Measurements from ENCODE around the gene PRPF38B. TPM values are rescaled to one million over a fixed set of nuclear protein-coding genes. Genes with fewer than 3 reads are reported as not detected.
A peak's percentile ranks its signal among the peaks of the same experiment; 100 is the strongest.

PRPF38B gene, protein sequence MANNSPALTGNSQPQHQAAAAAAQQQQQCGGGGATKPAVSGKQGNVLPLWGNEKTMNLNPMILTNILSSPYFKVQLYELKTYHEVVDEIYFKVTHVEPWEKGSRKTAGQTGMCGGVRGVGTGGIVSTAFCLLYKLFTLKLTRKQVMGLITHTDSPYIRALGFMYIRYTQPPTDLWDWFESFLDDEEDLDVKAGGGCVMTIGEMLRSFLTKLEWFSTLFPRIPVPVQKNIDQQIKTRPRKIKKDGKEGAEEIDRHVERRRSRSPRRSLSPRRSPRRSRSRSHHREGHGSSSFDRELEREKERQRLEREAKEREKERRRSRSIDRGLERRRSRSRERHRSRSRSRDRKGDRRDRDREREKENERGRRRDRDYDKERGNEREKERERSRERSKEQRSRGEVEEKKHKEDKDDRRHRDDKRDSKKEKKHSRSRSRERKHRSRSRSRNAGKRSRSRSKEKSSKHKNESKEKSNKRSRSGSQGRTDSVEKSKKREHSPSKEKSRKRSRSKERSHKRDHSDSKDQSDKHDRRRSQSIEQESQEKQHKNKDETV
- polyA plus RNA-seq (2011; rRNA removed) = 25.8 and 41.6 TPM in 2 replicates
- polyA plus RNA-seq (2012; cell fraction: cytosol; rRNA removed) = 11.4 and 12.6 TPM in 2 replicates
- polyA plus RNA-seq (2012; cell fraction: nucleus; rRNA removed) = 19.4 and 25.4 TPM in 2 replicates
- polyA plus RNA-seq (2017; fragmentation: RNase III; extraction: RNeasy Plus Mini Kit Qiagen cat#74134 plus additional on column Dnase treatment) = 34.9 to 38.8 TPM (median 36.8 TPM) in 3 replicates
- polyA minus RNA-seq (2011; rRNA and poly(A)+ RNA removed) = 10.9 and 12.8 TPM in 2 replicates

DNA sequence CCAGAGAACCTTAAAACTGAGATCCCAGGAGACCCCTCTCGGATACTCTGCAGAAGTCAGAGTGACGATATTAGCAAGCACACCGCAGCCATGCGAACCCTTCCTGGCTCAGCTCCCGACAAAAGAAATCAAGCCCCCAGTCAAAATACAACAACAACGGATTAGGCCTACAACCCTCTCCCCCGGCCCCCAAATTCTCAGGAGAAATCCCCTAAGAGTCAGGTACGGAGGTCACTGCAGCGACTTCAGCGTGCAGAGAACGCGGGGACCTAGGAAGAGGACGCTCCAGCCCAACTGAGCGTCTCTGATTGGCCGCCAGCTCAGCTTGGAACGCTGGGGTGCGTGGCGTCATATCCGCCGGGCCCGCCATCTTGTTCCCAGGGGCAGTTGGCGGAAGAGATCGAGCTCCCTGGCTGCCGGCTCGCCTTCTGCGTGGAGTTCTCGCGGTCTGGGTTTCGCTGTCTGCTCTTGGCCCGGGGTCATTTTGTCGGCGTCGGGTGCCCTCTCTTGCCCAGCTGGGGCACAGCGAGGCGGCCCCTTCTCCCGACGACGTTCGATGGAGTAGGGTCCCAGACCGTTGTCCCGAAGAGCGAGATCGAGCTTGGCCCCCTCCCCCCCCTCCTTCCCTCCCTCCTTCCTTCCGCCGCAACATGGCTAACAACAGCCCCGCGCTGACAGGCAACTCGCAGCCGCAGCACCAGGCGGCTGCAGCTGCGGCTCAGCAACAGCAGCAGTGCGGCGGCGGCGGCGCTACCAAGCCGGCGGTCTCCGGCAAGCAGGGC, at the start of gene PRPF38B:
TSS of gene PRPF38B (plus strand) at position 369 of the 782 bp plus-strand sequence. CDS start at position 651, 282 bp downstream.
- ChIA-PET POLR2A (interaction anchor here (0.8 to 2.7 kb wide), 23 partner anchors 9 to 492 kb away, joined by 3 to 32 read pairs (median 4); partner anchors contain the start of genes EEIG2, GPSM2, HENMT1 and SLC25A24), CTCF (interaction anchor here (0.9 to 2.1 kb wide), 4 partner anchors 53 to 206 kb away, joined by 3 to 8 read pairs (median 4); no protein-coding TSS in a partner anchor)
- FAIRE-seq (no peak), ATAC-seq (peak; percentile 98 to 99), DNase-seq (ENCODE audit: low read depth in 1 of 2, low spot score in 1 of 2) (peak; percentile 86 to 89)
- 0% methylated on average over 3 of the region's 59 CpGs for WGBS (ENCODE audit: missing lambda C conversion rate)
- H3K4me2 ChIP-seq = peak within 1 kb of the TSS; percentile 85
- H3K4me3 ChIP-seq = peak within 1 kb of the TSS; percentile 96
- peaks cover 19% of the 10 kb centered on the region; the same call in 2 of the 3 replicates for H3K4me1 ChIP-seq
- peak within 1 kb of the TSS; percentile 94 to 96 for H3K27ac ChIP-seq
- H3K9me3 ChIP-seq = no peaks in the 10 kb centered on the region
- no peak for TF ChIP-seq TFCP2L1 (CRISPR knock-in tag; IDR thresholded peaks at IDR 0.05)
- no peak for TF ChIP-seq GATA3 (IDR thresholded peaks at IDR 0.05; ENCODE audit: borderline replicate concordance)
- TF ChIP-seq, protein P1, sequence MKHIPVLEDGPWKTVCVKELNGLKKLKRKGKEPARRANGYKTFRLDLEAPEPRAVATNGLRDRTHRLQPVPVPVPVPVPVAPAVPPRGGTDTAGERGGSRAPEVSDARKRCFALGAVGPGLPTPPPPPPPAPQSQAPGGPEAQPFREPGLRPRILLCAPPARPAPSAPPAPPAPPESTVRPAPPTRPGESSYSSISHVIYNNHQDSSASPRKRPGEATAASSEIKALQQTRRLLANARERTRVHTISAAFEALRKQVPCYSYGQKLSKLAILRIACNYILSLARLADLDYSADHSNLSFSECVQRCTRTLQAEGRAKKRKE (CRISPR knock-in tag; IDR thresholded peaks at IDR 0.05; ENCODE audit: low read depth) = no peak
- TF ChIP-seq, protein P2, sequence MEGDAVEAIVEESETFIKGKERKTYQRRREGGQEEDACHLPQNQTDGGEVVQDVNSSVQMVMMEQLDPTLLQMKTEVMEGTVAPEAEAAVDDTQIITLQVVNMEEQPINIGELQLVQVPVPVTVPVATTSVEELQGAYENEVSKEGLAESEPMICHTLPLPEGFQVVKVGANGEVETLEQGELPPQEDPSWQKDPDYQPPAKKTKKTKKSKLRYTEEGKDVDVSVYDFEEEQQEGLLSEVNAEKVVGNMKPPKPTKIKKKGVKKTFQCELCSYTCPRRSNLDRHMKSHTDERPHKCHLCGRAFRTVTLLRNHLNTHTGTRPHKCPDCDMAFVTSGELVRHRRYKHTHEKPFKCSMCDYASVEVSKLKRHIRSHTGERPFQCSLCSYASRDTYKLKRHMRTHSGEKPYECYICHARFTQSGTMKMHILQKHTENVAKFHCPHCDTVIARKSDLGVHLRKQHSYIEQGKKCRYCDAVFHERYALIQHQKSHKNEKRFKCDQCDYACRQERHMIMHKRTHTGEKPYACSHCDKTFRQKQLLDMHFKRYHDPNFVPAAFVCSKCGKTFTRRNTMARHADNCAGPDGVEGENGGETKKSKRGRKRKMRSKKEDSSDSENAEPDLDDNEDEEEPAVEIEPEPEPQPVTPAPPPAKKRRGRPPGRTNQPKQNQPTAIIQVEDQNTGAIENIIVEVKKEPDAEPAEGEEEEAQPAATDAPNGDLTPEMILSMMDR (IDR thresholded peaks at IDR 0.05) = no peak
- TF ChIP-seq BHLHE40 (IDR thresholded peaks at IDR 0.05; ENCODE audit: low read depth, low read length) = no peak
- no peak for TF ChIP-seq EHMT2 (IDR thresholded peaks at IDR 0.05; ENCODE audit: low read depth)
- TF ChIP-seq, protein P3, sequence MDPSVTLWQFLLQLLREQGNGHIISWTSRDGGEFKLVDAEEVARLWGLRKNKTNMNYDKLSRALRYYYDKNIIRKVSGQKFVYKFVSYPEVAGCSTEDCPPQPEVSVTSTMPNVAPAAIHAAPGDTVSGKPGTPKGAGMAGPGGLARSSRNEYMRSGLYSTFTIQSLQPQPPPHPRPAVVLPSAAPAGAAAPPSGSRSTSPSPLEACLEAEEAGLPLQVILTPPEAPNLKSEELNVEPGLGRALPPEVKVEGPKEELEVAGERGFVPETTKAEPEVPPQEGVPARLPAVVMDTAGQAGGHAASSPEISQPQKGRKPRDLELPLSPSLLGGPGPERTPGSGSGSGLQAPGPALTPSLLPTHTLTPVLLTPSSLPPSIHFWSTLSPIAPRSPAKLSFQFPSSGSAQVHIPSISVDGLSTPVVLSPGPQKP (IDR thresholded peaks at IDR 0.05; ENCODE audit: low read depth, low read length) = no peak
- TF ChIP-seq, protein P4, sequence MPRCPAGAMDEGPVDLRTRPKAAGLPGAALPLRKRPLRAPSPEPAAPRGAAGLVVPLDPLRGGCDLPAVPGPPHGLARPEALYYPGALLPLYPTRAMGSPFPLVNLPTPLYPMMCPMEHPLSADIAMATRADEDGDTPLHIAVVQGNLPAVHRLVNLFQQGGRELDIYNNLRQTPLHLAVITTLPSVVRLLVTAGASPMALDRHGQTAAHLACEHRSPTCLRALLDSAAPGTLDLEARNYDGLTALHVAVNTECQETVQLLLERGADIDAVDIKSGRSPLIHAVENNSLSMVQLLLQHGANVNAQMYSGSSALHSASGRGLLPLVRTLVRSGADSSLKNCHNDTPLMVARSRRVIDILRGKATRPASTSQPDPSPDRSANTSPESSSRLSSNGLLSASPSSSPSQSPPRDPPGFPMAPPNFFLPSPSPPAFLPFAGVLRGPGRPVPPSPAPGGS (IDR thresholded peaks at IDR 0.05) = peak; percentile 76; the same call in 2 of the 3 replicates
- no peak for TF ChIP-seq RARB (CRISPR knock-in tag; IDR thresholded peaks at IDR 0.05)
- TF ChIP-seq POLR2AphosphoS2 (conservative IDR thresholded peaks at IDR 0.05; ENCODE audit: low read length) = no peak
- TF ChIP-seq HOXA7 (CRISPR knock-in tag; IDR thresholded peaks at IDR 0.05) = no peak
- no peak for TF ChIP-seq SMC3 (IDR thresholded peaks at IDR 0.05)
- TF ChIP-seq JUNB (IDR thresholded peaks at IDR 0.05) = no peak
- TF ChIP-seq ESRRA (IDR thresholded peaks at IDR 0.05; ENCODE audit: borderline replicate concordance, low read length) = no peak
- no peak for TF ChIP-seq FOSL2 (IDR thresholded peaks at IDR 0.05)
- TF ChIP-seq FOSL2 (CRISPR knock-in tag; IDR thresholded peaks at IDR 0.05) = no peak
- TF ChIP-seq JUN (IDR thresholded peaks at IDR 0.05) = peak; percentile 66 to 93; a peak in 4 of 5 replicates
- peak; percentile 70; the same call in 1 of the 2 replicates for TF ChIP-seq PHF8 (IDR thresholded peaks at IDR 0.05; ENCODE audit: borderline replicate concordance, low read depth)
- TF ChIP-seq, protein P5, sequence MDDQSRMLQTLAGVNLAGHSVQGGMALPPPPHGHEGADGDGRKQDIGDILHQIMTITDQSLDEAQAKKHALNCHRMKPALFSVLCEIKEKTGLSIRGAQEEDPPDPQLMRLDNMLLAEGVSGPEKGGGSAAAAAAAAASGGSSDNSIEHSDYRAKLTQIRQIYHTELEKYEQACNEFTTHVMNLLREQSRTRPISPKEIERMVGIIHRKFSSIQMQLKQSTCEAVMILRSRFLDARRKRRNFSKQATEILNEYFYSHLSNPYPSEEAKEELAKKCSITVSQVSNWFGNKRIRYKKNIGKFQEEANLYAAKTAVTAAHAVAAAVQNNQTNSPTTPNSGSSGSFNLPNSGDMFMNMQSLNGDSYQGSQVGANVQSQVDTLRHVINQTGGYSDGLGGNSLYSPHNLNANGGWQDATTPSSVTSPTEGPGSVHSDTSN (IDR thresholded peaks at IDR 0.05) = 0 out of 2 replicates have a peak, but pooled peaks have one; percentile 23
- no peak for TF ChIP-seq HDAC2 (IDR thresholded peaks at IDR 0.05)
- TF ChIP-seq SREBF2 (IDR thresholded peaks at IDR 0.05) = no peak
- no peak for TF ChIP-seq HEYL (CRISPR knock-in tag; IDR thresholded peaks at IDR 0.05)
- TF ChIP-seq ZSCAN20 (CRISPR knock-in tag; IDR thresholded peaks at IDR 0.05) = no peak
- no peak for TF ChIP-seq CBX8 (IDR thresholded peaks at IDR 0.05)
- TF ChIP-seq MAFK (IDR thresholded peaks at IDR 0.05; ENCODE audit: partially characterized antibody) = no peak
- peak; percentile 85 for TF ChIP-seq POLR2A (IDR thresholded peaks at IDR 0.05; ENCODE audit: low read length)
- TF ChIP-seq KDM5A (IDR thresholded peaks at IDR 0.05) = no peak
- no peak for TF ChIP-seq EHF (CRISPR knock-in tag; IDR thresholded peaks at IDR 0.05)
- no peak for TF ChIP-seq KDM1A (IDR thresholded peaks at IDR 0.05; ENCODE audit: low read depth)
- peak; percentile 37 for TF ChIP-seq CHD2 (IDR thresholded peaks at IDR 0.05; ENCODE audit: low read length, partially characterized antibody)
- no peak for TF ChIP-seq NFE2L2 (conservative IDR thresholded peaks at IDR 0.05; ENCODE audit: low read length)
- no peak for TF ChIP-seq ZNF302 (CRISPR knock-in tag; IDR thresholded peaks at IDR 0.05)
- TF ChIP-seq, protein P6, sequence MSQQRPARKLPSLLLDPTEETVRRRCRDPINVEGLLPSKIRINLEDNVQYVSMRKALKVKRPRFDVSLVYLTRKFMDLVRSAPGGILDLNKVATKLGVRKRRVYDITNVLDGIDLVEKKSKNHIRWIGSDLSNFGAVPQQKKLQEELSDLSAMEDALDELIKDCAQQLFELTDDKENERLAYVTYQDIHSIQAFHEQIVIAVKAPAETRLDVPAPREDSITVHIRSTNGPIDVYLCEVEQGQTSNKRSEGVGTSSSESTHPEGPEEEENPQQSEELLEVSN (IDR thresholded peaks at IDR 0.05; ENCODE audit: borderline replicate concordance, low read depth) = peak; percentile 45; the same call in 1 of the 2 replicates

Measured in A549 (cell line).